CD14-positive monocyte (primary cell): ENCODE measurements around the gene ATL3. TPM values are rescaled to one million over a fixed set of nuclear protein-coding genes. Genes with fewer than 3 reads are reported as not detected.

Experiments used
- DNase-seq, 3 donors: peaks; one replicate each; pipeline ENCODE4 v3.0.0-alpha.2; 2011 to 2022
- H2AFZ ChIP-seq: 2 replicates; pipeline ENCODE4 v1.6.0; 2012; ENCODE audit warnings: mild to moderate bottlenecking, low read depth, low read length, inconsistent platforms; ENCODE audit not compliant: insufficient read depth, poor library complexity, severe bottlenecking
- H3K27ac ChIP-seq, 2 donors: 1 replicate in 1 of 2; 2 replicates in 1 of 2; pipeline ENCODE4 v1.5.1; 2012 to 2013; ENCODE audit warnings: low read length in 2 of 2, control low read depth in 1 of 2, inconsistent platforms in 1 of 2, low read depth in 1 of 2, mild to moderate bottlenecking in 1 of 2
- H3K27me3 ChIP-seq, 2 donors: one replicate each; pipeline versions ENCODE4 v1.6.0 to v1.6.1; 2011 to 2013; ENCODE audit warnings: low read length in 2 of 2; ENCODE audit not compliant: control insufficient read depth in 2 of 2, insufficient read depth in 2 of 2
- H3K36me3 ChIP-seq, 2 donors: replicated peaks in 1 of 2; 1 replicate in 1 of 2; 2 replicates in 1 of 2; pipeline versions ENCODE4 v1.5.1 to v1.6.1; 2012 to 2013; ENCODE audit warnings: low read length in 2 of 2, control low read depth in 1 of 2, inconsistent platforms in 1 of 2, mild to moderate bottlenecking in 1 of 2; ENCODE audit not compliant: insufficient read depth in 2 of 2, control insufficient read depth in 1 of 2
- H3K4me1 ChIP-seq, 2 donors: 1 replicate in 1 of 2; 2 replicates in 1 of 2; pipeline versions ENCODE4 v1.5.1 to v1.6.1; 2012 to 2013; ENCODE audit warnings: low read length in 2 of 2, control low read depth in 1 of 2, inconsistent platforms in 1 of 2, mild to moderate bottlenecking in 1 of 2, moderate library complexity in 1 of 2; ENCODE audit not compliant: insufficient read depth in 2 of 2, control insufficient read depth in 1 of 2
- H3K4me2 ChIP-seq: replicated peaks from 2 replicates; pipeline ENCODE3; 2012; ENCODE audit warnings: low read length, moderate library complexity, mild to moderate bottlenecking; ENCODE audit not compliant: poor library complexity, severe bottlenecking; ENCODE audit errors: extremely low read depth
- H3K4me3 ChIP-seq, 3 experiments: fragments of 200-600 bp in 1 of 3; sonication (generic) in 1 of 3; replicated peaks in 1 of 3; 1 replicate in 2 of 3; 2 replicates in 1 of 3; pipeline ENCODE4 v1.5.1; 2011 to 2013; ENCODE audit warnings: low read length in 3 of 3, mild to moderate bottlenecking in 3 of 3, control low read depth in 2 of 3, low read depth in 2 of 3, inconsistent platforms in 1 of 3, moderate library complexity in 1 of 3
- H3K79me2 ChIP-seq: 2 replicates; pipeline ENCODE4 v1.6.0; 2012; ENCODE audit warnings: mild to moderate bottlenecking, control low read depth, inconsistent platforms, low read length, moderate library complexity; ENCODE audit not compliant: insufficient read depth
- H3K9ac ChIP-seq: 2 replicates; pipeline ENCODE4 v1.6.0; 2017; ENCODE audit warnings: low read length, mild to moderate bottlenecking; ENCODE audit not compliant: insufficient read depth, poor library complexity, severe bottlenecking
- H3K9me3 ChIP-seq, 2 donors: replicated peaks in 1 of 2; 1 replicate in 1 of 2; 2 replicates in 1 of 2; pipeline versions ENCODE4 v1.5.1 to v1.6.1; 2012 to 2013; ENCODE audit warnings: low read length in 2 of 2, control low read depth in 1 of 2; ENCODE audit not compliant: control insufficient read depth in 1 of 2, insufficient read depth in 1 of 2
- H4K20me1 ChIP-seq: 2 replicates; pipeline ENCODE4 v1.6.0; 2012; ENCODE audit warnings: mild to moderate bottlenecking, low read length, control low read depth, moderate library complexity; ENCODE audit not compliant: insufficient read depth
- H3K27ac Mint-ChIP-seq, 7 donors: one replicate each; pipeline ENCODE4 v1.8.0; 2020; ENCODE audit warnings: mild to moderate bottlenecking in 7 of 7, mixed read lengths in 7 of 7, moderate library complexity in 6 of 7, inconsistent platforms in 2 of 7
- H3K27me3 Mint-ChIP-seq, 3 donors: one replicate each; pipeline ENCODE4 v1.8.0; 2021 to 2022; ENCODE audit warnings: low read depth in 3 of 3, mild to moderate bottlenecking in 3 of 3, mixed read lengths in 3 of 3, moderate library complexity in 3 of 3, inconsistent platforms in 1 of 3
- H3K36me3 Mint-ChIP-seq, 2 donors: one replicate each; pipeline ENCODE4 v1.8.0; 2020; ENCODE audit warnings: mixed read lengths in 2 of 2, inconsistent platforms in 1 of 2, mild to moderate bottlenecking in 1 of 2
- H3K4me1 Mint-ChIP-seq: one replicate; pipeline ENCODE4 v1.8.0; 2020; ENCODE audit warnings: mild to moderate bottlenecking, mixed read lengths
- H3K4me3 Mint-ChIP-seq, 2 donors: one replicate each; pipeline ENCODE4 v1.8.0; 2020; ENCODE audit warnings: mild to moderate bottlenecking in 2 of 2, mixed read lengths in 2 of 2, moderate library complexity in 1 of 2
- H3K9me3 Mint-ChIP-seq, 7 donors: one replicate each; pipeline ENCODE4 v1.8.0; 2020 to 2022; ENCODE audit warnings: mixed read lengths in 7 of 7, mild to moderate bottlenecking in 6 of 7, moderate library complexity in 6 of 7, inconsistent platforms in 2 of 7
- WGBS: methylation state at CpG from one replicate; pipeline ENCODE4 v1.1.5; 2013; ENCODE audit warnings: missing lambda C conversion rate; ENCODE audit not compliant: insufficient coverage; 5-methylcytosine and 5-hydroxymethylcytosine counted together
- intact Hi-C, 2 donors: fragments of 100-400 bp; cut with micrococcal nuclease; formaldehyde crosslinking; loops; one replicate each; pipeline versions ENCODE4 v1.15.0 to v1.15.1; 2023
- polyA plus RNA-seq, 3 donors: library from polyadenylated mRNA; depleted of rRNA in 1 of 3; unstranded in 2 of 3; stranded (reverse) in 1 of 3; fragments of 300-500 nt in 2 of 3; fragments of >200 nt in 1 of 3; fragmentation: Illumina TruSeq in 2 of 3; gene quantifications; 1 replicate in 2 of 3; 2 replicates in 1 of 3; pipeline ENCODE4 v1.2.3, GENCODE V29; 2012 to 2021
- TF ChIP-seq, protein P1 (sequence below): fragments of 200-600 bp; IDR thresholded peaks from one replicate; pipeline ENCODE4 v1.8.0; 2022; ENCODE audit warnings: antibody characterized with exemption, mild to moderate bottlenecking

The ATL3 gene
- polyA plus RNA-seq, 3 donors: 10.6 to 25.5 (median 22.7) TPM

DNA sequence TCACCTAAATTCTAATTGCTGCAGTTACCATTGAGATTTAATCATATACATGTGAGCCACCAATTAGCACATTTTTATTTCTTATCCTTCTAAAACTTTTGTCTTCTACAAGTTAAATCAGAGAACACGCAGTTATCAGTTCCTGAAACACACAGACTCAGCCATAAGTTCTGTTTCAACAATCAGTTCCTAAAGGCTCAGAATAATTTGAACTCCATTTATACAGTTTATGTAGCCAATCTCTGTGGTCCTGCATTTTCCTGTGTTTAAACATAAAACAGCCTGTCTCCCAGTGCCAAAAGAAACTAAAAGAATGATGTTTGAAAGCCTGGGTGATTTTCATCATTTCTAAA is 59.8 kb downstream of the ATL3 start:
- no peak overlapping the region for H2AFZ ChIP-seq
- no peaks in the 10 kb centered on the region for H3K9me3 ChIP-seq
- Mint-ChIP-seq H3K36me3 (peaks cover 8 to 10% of the 10 kb centered on the region in 2 donors), H3K9me3 (peaks cover 0 to 11% (median 0%) of the 10 kb centered on the region in 7 donors), H3K4me3 (peak overlapping the region in 1 of 2 donors; percentile 83), H3K27ac (no peak overlapping the region), H3K27me3 (peaks cover 20 to 27% (median 27%) of the 10 kb centered on the region in 3 donors), H3K4me1 (peaks cover 43% of the 10 kb centered on the region)
- H4K20me1 ChIP-seq: no peaks in the 10 kb centered on the region
- DNase-seq: no peak
- H3K36me3 ChIP-seq: no peaks in the 10 kb centered on the region
- H3K4me1 ChIP-seq: peaks cover 23 to 52% of the 10 kb centered on the region in 2 donors
- intact Hi-C loops: no loop called here
- no peak overlapping the region for H3K4me2 ChIP-seq
- TF ChIP-seq, protein P1, sequence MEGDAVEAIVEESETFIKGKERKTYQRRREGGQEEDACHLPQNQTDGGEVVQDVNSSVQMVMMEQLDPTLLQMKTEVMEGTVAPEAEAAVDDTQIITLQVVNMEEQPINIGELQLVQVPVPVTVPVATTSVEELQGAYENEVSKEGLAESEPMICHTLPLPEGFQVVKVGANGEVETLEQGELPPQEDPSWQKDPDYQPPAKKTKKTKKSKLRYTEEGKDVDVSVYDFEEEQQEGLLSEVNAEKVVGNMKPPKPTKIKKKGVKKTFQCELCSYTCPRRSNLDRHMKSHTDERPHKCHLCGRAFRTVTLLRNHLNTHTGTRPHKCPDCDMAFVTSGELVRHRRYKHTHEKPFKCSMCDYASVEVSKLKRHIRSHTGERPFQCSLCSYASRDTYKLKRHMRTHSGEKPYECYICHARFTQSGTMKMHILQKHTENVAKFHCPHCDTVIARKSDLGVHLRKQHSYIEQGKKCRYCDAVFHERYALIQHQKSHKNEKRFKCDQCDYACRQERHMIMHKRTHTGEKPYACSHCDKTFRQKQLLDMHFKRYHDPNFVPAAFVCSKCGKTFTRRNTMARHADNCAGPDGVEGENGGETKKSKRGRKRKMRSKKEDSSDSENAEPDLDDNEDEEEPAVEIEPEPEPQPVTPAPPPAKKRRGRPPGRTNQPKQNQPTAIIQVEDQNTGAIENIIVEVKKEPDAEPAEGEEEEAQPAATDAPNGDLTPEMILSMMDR: no peak
- no peak overlapping the region for H3K9ac ChIP-seq
- H3K79me2 ChIP-seq: no peaks in the 10 kb centered on the region
- WGBS: no CpG with 5 or more reads among the region's 1 CpG
- peaks cover 0 to 25% of the 10 kb centered on the region in 2 donors for H3K27me3 ChIP-seq
- no peak overlapping the region for H3K27ac ChIP-seq
- H3K4me3 ChIP-seq: no peak overlapping the region

DNA sequence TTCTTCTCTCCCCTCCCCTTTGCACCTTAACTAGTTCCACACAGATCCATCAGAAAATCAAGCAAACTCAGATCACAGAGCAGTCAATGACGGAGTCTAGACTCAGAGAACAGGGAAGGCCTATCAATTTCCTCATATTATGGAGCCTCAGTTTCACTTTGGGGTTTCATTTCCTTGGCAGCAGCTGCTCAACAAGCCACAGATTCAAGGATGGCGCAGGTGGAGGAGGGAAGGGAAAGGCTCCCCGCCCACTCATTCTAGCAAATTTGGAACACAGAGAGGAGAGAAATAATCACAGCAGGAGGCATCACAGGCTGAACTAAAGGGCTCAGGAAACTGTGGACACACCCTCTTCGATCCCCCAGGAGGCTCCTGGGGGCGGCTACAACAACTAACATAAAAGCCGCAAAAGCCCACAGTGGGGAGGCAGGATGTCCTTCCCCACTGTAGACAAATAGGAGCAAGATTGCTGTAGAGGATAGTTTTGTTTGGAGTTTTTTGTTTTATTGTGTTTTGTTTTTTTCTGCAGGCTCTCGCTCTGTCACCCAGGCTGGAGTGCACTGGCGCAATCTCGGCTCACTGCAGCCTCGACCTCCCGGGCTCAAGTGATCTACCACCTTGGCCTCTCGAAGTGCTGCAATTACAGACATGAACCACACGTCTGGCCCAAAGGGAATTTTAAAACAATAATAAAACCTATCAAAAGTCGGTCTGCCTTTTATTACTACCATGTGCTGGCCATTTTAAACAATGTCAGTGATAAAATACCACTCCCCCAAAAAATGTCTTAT is 60.4 kb downstream of the ATL3 start:
- H3K4me3 Mint-ChIP-seq: peak overlapping the region; percentile 65 to 83
- H3K4me1 ChIP-seq: peaks cover 23 to 48% of the 10 kb centered on the region in 2 donors
- H3K9me3 ChIP-seq: no peaks in the 10 kb centered on the region
- peaks cover 0 to 25% of the 10 kb centered on the region in 2 donors for H3K27me3 ChIP-seq
- peak overlapping the region in 1 of 3 experiments; percentile 37 for H3K4me3 ChIP-seq
- peaks cover 39% of the 10 kb centered on the region for H3K4me1 Mint-ChIP-seq
- peaks cover 0 to 11% (median 0%) of the 10 kb centered on the region in 7 donors for H3K9me3 Mint-ChIP-seq
- no peak overlapping the region for H3K27ac ChIP-seq
- H3K27me3 Mint-ChIP-seq: peaks cover 21 to 29% (median 27%) of the 10 kb centered on the region in 3 donors
- 67% methylated on average over 8 of the region's 14 CpGs for WGBS
- H3K27ac Mint-ChIP-seq: peak overlapping the region in 3 of 7 donors; percentile 12 to 72 (median 24)
- peak overlapping the region; percentile 66 for H2AFZ ChIP-seq
- intact Hi-C loops: no loop called here
- no peak overlapping the region for H3K9ac ChIP-seq
- H4K20me1 ChIP-seq: no peaks in the 10 kb centered on the region
- peaks cover 8 to 11% of the 10 kb centered on the region in 2 donors for H3K36me3 Mint-ChIP-seq
- TF ChIP-seq, protein P1: no peak
- H3K4me2 ChIP-seq: peak overlapping the region; percentile 47
- peak in 2 of 3 donors; percentile 43 to 50 for DNase-seq
- H3K36me3 ChIP-seq: no peaks in the 10 kb centered on the region
- no peaks in the 10 kb centered on the region for H3K79me2 ChIP-seq
